GM18909 (cell line): ENCODE measurements around the gene GTPBP4.

Experiments used
- ATAC-seq: cut with Tn5 transposase; IDR thresholded peaks from one replicate; pipeline ENCODE4 v1.9.1; 2021; ENCODE audit warnings: mild to moderate bottlenecking; ENCODE audit not compliant: unreplicated experiment, poor library complexity

The GTPBP4 gene

GRCh38 chr10:964988-965417 is 23.2 kb upstream of the GTPBP4 start:
- no peak for ATAC-seq

- ATAC-seq = no peak
Measured at GRCh38 chr10:966466-967235, 21.6 kb upstream of the GTPBP4 start.

DNA sequence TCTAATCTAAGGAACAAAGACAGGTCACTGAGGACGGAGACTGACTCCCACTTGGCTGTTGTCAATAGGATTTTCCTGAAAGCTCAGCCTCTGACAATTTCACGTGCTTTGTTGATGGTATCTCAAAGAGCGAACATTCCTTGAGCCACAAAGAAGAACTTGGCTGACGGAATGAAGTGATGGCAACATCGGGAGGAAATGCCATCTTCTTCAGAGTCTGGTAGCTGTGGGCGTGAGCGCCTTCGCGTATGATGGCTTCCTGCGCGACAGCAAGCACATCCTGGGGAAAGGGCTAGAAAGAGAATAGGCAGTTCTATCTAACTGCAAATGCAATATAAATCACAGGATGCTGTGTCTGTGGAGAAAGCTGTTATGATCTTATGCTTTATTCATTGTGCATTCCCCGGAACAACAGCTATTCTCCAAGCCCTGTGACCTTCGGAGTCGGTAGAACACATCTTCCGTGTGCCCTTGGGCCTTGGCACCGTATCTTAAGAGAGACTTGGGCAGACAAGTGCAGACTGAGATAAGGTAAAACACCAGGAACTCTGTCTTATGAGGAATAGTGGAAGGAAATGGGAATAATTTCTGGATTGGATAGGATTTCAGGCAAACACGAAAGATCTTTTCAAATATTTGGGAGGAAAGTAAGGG is 19.6 kb upstream of the GTPBP4 start:
- no peak for ATAC-seq

DNA sequence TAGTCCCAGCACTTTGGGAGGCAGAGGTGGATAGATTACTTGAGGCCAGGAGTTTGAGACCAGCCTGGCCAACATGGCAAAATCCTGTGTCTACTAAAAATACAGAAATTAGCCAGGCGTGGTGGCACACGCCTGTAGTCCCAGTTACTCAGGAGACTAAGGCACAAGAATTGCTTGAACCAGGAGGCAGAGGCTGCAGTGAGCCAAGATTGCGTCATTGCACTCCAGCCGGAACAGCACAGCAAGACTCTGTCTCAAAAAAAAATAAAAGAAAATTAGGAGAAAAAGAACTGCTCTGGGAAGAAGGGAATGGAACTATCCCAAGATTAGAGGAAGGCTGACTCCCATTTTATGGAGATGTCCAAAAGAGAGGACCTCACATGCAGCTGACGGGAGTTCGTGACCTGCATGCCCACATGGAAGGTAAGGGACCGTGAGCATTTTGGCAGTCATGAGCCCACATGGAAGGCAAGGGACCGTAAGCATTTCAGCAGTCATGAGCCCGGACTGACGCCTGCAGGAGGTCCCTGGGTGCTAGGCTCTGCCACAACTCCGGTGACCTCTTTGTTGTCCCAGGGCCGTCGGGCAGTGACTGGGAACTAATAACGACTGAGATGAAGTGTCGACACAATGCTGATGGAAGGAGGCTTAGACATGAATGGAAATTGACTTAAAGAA is 18.6 kb upstream of the GTPBP4 start:
- no peak for ATAC-seq

DNA sequence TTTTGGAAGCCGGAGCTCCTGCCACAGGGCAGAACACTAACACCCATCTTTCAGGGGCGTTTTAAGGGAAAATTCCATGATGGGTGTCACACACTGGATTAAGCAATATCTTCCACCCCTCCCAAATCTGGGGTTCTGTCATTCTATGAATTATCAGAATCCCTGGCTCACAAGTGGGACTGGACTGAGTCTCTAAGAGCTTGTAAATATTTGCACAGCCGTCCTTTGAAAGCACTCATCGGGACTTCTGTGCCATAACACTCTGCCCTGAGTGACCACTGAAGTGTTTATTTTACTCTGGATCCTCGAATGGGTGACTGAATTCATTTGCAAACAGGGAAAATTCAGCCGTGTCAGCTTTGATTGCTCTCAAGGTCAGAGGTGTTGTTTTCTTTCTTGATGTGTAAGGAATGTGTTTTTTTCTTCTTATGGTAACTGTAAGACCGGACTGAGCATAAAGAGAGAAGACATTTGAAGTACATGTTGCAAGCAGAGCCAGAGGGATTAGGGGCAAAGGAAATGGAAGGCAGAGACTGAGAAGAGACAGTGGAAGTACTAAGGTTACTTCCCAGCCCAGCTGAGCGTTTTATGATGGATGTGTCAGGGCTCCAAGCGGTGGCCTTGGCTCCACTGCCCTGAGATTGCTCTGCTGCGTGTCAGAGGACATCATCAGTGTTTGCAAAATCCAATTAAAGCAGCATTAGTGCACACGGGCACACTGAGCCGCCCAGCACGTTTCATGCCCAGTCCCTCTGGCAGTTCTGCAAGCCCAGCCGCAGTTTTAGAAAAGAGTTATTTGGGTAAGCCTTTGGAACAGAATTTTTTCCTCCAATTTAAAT is 17.7 kb upstream of the GTPBP4 start:
- no peak for ATAC-seq

DNA sequence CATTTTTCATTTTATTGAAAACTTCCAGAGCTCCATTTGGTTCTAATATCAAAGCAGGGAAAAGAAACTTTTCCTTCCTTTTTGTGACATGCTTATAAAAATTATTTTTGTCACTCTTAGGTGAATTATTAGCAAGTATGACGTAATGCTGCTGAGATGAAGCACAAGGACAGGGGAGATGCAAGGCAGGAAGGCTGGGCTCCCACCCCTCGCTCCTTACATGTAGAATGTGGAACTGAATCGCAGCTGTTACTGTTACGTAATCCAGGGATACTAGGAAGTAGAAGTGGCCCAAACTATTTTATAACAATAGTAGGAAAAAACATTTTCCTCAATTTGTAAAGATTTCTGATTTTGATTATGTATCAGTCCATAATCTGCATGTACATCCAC is 17.1 kb upstream of the GTPBP4 start:
- no peak for ATAC-seq

GRCh38 chr10:971613-972012 is 16.6 kb upstream of the GTPBP4 start:
- no peak for ATAC-seq

- ATAC-seq = no peak
Measured at GRCh38 chr10:972763-973162, 15.5 kb upstream of the GTPBP4 start.

DNA sequence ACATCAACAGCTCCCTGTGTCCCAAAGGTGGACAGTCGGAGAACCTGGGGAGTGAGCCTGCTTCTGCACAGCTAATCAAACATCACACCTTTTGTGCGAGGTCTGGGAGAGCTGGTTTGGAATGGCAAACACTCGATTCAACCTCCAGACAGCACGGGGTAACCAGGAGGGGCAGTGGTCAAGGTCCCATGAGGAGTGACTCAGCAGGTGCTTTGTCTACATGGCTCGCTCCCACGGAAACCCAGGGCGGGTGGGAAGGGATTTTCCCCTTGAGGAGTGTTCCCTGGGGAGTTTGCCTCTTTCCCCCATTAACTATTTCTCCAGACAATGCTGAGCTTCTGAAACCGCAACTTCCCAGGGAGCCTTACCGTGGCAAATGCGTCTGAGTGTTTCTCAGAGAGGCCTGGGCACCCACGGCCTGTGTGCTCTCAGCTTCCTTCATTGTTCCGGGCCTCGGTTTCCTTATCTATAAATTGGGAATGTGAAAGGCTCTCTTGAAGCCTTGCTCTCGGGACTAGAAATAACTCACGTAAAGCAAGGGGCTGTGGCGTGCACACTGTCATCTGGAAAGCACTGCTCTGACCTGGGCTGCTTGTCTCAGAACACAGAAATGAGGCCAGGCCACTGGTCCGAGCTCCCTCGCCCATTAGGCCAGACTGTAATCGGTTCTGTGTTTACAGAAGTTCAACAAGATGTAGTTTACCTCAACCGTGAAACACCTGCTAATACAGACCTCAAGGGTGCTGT is 14.0 kb upstream of the GTPBP4 start:
- ATAC-seq = no peak

DNA sequence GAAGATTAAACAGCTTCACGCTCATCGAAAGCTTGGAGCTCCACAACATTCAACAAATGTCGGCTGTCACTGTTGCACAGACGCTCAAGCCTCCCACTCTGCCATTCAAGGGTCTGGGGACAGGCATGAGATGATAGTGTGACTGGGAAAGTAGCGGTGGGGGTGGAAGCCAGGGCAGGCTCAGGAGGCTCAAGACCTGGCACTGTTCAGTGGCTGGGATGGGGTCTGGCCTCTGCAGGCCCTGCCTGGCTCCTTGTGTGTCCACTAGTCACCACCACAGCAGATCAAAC is 13.5 kb upstream of the GTPBP4 start:
- ATAC-seq = no peak

GRCh38 chr10:976316-976715 is 11.9 kb upstream of the GTPBP4 start:
- ATAC-seq = no peak

DNA sequence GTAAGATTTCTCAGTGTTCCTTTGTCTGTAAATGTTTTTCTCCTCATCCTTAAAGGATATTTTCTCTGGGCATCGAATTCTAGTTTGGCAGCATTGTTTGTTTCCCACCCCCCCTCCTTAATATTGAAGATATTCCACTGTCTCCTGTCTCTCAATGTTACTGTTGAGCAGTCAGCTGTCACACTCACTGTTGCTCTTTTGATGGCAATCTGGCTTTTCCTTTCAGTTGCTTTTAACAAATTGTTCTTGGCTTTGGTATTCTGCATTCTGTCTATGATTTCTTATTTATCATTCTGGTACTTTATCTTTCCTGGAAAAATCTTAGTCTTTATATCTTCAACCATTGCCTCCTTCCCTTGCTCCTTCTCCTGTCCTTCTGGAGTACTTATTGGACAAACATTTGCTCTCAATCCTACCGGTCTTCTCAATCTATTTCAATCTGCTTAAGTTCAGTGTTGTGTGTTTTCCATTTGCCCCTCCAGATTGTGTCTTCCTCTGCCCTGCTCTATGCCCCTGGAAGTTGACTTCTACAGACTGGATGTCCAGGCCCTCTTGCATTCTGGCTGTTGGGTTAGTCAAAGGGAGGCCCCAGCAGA is 9.3 kb upstream of the GTPBP4 start:
- no peak for ATAC-seq

GRCh38 chr10:980468-981093 is 7.7 kb upstream of the GTPBP4 start:
- no peak for ATAC-seq

DNA sequence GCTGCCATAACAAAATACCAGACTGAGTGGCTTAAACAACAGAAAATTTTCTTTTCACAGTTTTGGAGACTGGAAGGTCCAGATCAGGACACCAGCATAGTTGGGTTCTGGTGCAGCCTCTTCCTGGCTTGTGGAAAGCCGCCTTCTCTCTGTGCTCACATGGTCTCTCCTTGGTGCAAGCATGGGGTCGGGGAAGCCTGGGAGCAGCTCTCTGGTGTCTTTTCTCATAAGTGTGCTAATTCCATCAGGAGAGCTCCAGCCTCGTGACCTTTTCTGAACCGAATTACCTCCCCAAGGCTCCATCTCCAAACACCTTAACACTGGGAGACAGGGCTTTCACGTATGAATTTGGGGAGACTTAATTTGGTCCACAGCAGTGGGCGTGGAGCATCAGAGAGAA is 4.8 kb upstream of the GTPBP4 start:
- no peak for ATAC-seq

DNA sequence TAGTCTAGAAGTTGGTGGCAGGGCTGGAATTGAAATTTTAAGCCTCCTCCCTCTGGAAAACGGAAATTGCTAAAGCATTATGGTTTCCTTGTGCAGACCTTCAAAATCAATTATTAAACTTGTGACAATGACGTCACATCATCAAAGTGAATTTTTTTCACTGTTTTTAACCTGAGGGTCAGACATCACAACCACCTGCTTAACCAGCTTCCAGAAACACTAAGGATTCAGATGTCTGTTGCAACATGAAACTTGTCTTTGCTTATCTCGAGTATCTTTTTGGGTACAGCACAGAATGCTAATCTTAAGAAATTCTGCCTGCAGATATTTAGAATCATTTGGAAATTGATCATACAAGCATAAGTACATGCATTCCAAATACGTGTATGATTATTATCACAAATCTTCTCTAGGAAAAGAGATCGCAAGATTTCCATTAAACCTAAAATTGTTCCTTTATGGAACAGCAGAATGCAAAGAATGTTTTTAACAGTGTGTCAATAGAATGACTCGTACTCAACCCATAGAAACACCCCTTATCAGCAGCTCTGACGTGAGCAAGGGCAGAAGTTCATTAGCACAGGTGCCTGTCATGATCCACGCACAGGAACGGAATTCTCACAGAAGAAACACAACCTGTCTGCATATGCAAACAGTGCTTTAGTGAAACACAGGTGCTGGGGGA is 4.1 kb upstream of the GTPBP4 start:
- ATAC-seq = no peak

- no peak for ATAC-seq
Measured at GRCh38 chr10:985361-985760, 2.9 kb upstream of the GTPBP4 start.

- no peak for ATAC-seq
Measured at GRCh38 chr10:986137-986825, 2.0 kb upstream of the GTPBP4 start.
